Prostate gland (tissue), 2 donors: ENCODE results near the gene LCN12.

Source experiments
- CTCF ChIP-seq, 4 experiments: fragments of 200-600 bp in 2 of 4; fragments of 450-650 bp in 2 of 4; sonication (generic) in 2 of 4; IDR thresholded peaks; 1 replicate in 3 of 4; 2 replicates in 1 of 4; pipeline ENCODE4 v1.5.1; 2016 to 2019; ENCODE audit warnings: antibody characterized with exemption in 4 of 4, mild to moderate bottlenecking in 2 of 4, moderate library complexity in 2 of 4
- POLR2A ChIP-seq: fragments of 450-650 bp; IDR thresholded peaks from one replicate; pipeline ENCODE4 v1.6.1; 2016; ENCODE audit warnings: antibody characterized with exemption, mild to moderate bottlenecking
- POLR2AphosphoS5 ChIP-seq: sonication (generic); formaldehyde crosslinking; IDR thresholded peaks from one replicate; pipeline ENCODE4 v1.6.1; 2017; ENCODE audit warnings: antibody characterized with exemption

- no peak for TF ChIP-seq POLR2A
- no peak for TF ChIP-seq CTCF (IDR thresholded peaks at IDR 0.05)
- peak; percentile 19 for TF ChIP-seq POLR2AphosphoS5
Measured at GRCh38 chr9:136977223-136977622, 25.1 kb downstream of the LCN12 start, which contains the start of gene PTGDS.
